PC-3 (cell line): Measurements from ENCODE around the gene FZD8.

ENCODE experiments used
- EZH2 ChIP-seq: fragments of 300-600 bp; sonication (generic); IDR thresholded peaks from one replicate; pipeline ENCODE4 v1.6.1; 2017; ENCODE audit warnings: antibody characterized with exemption, mild to moderate bottlenecking, low read length; ENCODE audit not compliant: unreplicated experiment
- TF ChIP-seq, protein P1 (sequence below): fragments of 300-600 bp; sonication (generic); conservative IDR thresholded peaks from 2 replicates; pipeline ENCODE4 v1.5.1; 2017; ENCODE audit warnings: antibody characterized with exemption, low read depth, mild to moderate bottlenecking, low read length

GRCh38 chr10:35639728-35640401, 2.2 kb downstream of the FZD8 start:
- TF ChIP-seq, protein P1, sequence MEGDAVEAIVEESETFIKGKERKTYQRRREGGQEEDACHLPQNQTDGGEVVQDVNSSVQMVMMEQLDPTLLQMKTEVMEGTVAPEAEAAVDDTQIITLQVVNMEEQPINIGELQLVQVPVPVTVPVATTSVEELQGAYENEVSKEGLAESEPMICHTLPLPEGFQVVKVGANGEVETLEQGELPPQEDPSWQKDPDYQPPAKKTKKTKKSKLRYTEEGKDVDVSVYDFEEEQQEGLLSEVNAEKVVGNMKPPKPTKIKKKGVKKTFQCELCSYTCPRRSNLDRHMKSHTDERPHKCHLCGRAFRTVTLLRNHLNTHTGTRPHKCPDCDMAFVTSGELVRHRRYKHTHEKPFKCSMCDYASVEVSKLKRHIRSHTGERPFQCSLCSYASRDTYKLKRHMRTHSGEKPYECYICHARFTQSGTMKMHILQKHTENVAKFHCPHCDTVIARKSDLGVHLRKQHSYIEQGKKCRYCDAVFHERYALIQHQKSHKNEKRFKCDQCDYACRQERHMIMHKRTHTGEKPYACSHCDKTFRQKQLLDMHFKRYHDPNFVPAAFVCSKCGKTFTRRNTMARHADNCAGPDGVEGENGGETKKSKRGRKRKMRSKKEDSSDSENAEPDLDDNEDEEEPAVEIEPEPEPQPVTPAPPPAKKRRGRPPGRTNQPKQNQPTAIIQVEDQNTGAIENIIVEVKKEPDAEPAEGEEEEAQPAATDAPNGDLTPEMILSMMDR, result peak; percentile 39
- no peak for TF ChIP-seq EZH2
